Activated CD8-positive, alpha-beta memory T cell treated with anti-CD3 and anti-CD28 coated beads, Interleukin-2, amount 50 U/mL, for 48 hours (primary cell): ENCODE results near the gene DEFB121.
"Not testable (repeated sequence)": the region's sequence is repeated elsewhere in the genome, so short reads cannot be mapped to it uniquely, and the experiment has no call there.

Experiments used
- DNase-seq: peaks from one replicate; pipeline ENCODE4 v3.0.0-alpha.2; 2020

Gene DEFB121

GRCh38 chr20:31406115-31406514, at the start of gene DEFB121:
DEFB121 (minus strand) TSS chr20:31406215; CDS start chr20:31406152, 63 bp downstream.
- no peak for DNase-seq

- no peak for DNase-seq
Measured at GRCh38 chr20:31454361-31454760, 48.3 kb upstream of the DEFB121 start.

- no peak for DNase-seq
Measured at GRCh38 chr20:31452575-31452974, 46.6 kb upstream of the DEFB121 start.

DNA sequence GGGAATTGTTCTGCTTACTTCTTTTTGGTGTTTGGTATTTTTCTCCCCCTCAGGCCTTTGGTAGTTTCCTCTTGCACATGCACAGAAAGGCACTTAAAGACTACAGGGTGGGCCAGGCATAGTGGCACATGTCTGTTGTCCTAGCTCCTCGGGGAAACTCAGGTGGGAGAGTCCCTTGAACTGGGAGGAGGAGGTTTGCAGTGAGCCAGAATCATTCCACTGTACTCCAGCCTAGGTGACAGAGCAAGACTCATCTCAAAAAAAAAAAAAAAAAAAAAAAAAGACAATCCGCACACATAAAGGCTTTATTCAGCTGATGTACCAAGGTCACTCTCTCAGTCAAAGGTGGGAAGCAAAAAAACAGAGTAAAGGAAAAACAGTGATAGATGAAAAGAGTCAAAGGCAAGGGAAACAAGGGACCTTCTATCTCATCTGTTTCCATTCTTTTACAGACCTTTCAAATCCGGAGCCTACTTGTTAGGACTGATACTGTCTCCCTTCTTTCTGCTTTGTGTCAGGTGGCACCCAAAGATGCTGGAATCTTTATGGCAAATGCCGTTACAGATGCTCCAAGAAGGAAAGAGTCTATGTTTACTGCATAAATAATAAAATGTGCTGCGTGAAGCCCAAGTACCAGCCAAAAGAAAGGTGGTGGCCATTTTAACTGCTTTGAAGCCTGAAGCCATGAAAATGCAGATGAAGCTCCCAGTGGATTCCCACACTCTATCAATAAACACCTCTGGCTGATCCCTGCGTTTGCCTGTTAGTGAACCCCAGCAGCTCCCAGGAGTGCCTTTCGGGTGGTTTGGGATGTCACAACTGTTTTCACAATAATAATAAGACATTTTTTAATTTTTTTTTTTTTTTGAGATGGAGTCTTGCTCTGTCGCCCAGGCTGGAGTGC, 43.7 kb upstream of the DEFB121 start:
- DNase-seq = no peak

- no peak for DNase-seq
Measured at GRCh38 chr20:31446084-31446819, 40.2 kb upstream of the DEFB121 start.

DNA sequence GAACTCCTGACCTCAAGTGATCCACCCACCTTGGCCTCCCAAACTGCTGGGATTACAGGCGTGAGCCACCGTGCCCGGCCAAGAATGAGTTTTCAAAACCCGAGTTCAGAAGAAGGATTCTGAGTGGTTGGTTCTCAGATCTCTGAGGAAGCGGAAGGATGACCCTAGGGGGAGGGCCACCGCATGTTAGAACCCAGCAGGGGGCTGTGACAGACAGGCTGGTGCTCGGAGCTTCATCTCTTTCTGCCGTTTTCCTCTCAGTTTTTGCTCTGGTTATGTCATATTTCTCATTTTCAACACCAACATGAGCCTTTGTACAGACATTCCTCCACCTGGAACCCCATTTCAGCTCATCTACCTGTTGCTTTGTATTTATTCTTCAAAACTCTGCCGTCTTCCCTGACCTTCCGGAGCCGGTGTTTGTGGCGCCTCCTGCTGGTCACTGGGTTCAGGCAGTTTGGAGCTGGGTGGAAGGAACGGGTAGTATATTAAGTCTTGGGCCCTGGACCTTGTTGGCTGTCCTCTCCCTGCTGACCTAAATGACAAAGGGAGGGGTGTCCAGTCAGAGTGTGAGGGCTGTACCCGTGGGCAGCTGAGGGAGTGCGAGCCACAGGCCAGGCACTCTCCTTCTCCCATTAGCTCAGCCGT, 34.1 kb upstream of the DEFB121 start, which contains the start of gene DEFB123:
TSS of gene DEFB123 (plus strand) at position 621 of the 648 bp plus-strand sequence. CDS start 67 bp downstream, outside the sequence.
- DNase-seq = peak; percentile 68

GRCh38 chr20:31430568-31431115, 24.6 kb upstream of the DEFB121 start:
- DNase-seq = no peak

DNA sequence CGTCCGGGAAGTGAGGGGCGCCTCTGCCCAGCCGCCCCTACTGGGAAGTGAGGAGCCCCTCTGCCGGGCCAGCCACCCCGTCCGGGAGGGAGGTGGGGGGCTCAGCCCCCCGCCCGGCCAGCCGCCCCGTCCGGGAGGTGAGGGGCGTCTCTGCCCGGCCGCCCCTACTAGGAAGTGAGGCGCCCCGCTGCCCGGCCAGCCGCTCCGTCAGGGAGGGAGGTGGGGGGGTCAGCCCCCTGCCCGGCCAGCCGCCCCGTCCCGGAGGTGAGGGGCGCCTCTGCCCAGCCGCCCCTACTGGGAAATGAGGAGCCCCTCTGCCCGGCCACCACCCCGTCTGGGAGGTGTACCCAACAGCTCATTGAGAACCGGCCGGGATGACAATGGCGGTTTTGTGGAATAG, 21.6 kb upstream of the DEFB121 start:
- DNase-seq = not testable (repeated sequence)

- not testable (repeated sequence) for DNase-seq
Measured at GRCh38 chr20:31426891-31427551, 21.0 kb upstream of the DEFB121 start.

- no peak for DNase-seq
Measured at GRCh38 chr20:31425797-31426196, 19.8 kb upstream of the DEFB121 start.

GRCh38 chr20:31418307-31418706, 12.3 kb upstream of the DEFB121 start:
- DNase-seq = no peak

DNA sequence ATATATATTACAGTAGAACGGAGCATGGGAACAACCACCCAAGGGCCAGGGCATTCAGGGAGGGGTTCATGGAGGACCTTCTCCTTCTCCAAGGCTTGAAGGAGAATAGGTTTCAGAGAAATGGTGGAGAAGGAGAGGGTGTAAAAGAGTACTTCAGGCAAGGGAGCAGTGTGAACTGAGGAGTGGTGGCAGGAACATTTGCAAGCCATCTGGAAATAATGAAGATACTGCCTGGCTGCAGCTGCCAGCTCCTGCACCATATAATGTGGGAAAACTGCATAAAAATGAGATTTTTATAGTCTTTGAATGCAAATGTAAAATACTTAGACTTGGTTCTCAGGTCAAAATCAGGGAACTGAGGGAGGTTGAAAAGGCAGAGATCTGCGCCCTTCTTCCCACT, 9.6 kb upstream of the DEFB121 start:
- DNase-seq = no peak

GRCh38 chr20:31414381-31414780, 8.4 kb upstream of the DEFB121 start:
- no peak for DNase-seq

- DNase-seq = no peak
Measured at GRCh38 chr20:31410011-31410410, 4.0 kb upstream of the DEFB121 start.

- DNase-seq = no peak
Measured at GRCh38 chr20:31403886-31404285, 2.1 kb downstream of the DEFB121 start.

DNA sequence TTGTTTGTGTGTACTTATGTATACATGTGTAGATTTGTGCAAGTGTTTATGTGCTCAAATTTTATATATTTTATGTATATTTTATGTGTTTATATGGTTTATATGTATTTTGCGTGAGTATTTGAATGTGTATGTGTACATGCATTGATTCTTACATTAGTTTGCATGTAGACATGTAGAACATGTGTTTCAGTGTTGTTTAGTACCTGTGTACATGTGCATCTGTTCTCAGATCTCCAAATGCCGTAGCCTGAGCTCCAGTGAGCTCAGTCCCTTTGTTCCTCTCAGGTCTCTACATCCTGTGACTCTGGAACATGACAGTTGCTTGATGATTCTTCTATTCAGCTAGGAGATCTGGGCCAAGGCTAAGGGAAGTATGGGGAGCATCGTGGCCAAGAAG, 11.1 kb downstream of the DEFB121 start:
- DNase-seq = no peak

DNA sequence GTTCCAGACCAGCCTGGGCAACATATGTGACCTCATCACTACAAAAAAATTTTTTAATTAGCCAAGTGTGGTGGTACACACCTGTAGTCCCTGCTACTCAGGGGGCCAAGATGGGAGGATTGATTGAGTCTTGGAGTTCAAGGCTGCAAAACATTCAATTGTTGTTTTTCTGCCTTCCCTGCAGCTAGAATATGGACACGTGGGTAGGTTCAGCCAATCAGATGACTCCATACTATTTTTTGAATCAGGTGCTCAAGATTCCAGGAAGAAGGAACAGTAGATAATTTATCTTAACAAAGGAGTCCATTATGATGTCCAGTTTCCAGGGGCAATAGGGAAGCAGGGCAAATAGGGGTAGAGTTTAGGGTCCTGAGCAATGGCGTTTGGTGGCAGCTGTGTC, 13.2 kb downstream of the DEFB121 start:
- no peak for DNase-seq

DNA sequence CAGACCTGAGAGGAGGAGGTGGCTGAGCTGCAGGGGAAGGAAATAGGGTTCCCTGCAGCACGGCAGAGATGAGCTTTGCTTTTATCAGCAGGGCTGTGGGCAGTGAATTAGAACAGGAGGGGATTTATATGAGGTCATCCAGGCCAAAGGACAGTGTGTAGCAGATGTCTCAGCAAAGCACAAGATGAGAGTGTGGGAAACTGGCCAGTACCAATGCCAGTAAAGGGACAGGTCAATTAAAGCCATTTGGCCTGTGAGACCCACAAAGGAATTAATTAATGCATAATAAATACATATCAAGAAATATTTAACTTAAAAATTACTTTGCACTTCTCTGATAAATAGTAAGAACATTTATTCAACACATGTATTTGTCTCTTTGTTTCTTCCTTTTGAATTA, 15.5 kb downstream of the DEFB121 start, which contains the start of gene DEFB119:
TSS of gene DEFB119 (minus strand) at position 101 of the 400 bp plus-strand sequence. CDS start 107 bp downstream, outside the sequence.
- DNase-seq = no peak

- no peak for DNase-seq
Measured at GRCh38 chr20:31374346-31374745, 31.7 kb downstream of the DEFB121 start.

DNA sequence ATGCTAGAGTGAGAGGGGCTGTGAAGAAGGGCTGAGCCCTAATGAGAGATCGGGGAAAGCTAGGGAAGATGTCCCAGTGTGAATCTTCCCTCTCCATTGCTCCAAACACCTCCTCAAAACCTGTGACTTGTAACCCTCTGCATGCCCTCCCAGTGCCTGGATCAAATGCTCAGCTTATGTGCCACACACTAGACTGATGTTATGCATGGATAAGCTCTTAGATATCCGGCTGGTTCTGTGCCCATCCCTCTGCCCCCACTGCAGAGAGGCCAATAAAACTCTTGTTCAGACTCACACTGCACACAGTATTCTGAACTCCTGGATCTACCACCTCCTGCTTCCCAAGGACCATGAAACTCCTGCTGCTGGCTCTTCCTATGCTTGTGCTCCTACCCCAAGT, 37.7 kb downstream of the DEFB121 start, which contains the start of gene DEFB118:
TSS of gene DEFB118 (plus strand) at position 301 of the 400 bp plus-strand sequence. CDS start at position 351, 50 bp downstream.
- no peak for DNase-seq

- not testable (repeated sequence) for DNase-seq
Measured at GRCh38 chr20:31364272-31364671, 41.7 kb downstream of the DEFB121 start.

DNA sequence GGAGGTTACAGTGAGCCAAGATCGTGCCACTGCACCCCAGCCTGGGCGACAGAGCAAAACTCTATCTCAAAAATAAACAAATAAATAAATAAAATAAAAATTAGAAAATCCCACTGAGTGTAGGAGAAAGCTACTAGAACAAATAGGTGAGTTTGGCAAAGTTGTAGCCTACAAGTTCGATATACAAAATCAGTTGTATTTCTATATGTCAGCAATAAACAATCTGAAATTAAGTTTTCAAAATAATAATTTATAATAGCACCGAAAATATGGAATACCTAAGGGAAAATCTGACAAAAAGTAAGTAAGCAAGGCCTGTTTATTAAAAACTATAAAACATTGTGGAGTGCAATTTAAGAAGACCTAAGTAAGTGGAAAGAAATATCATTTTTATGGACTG, 42.7 kb downstream of the DEFB121 start:
- no peak for DNase-seq
